MM.1S (cell line): ENCODE results near the gene PLCXD3.

ENCODE experiments used
- EZH2 ChIP-seq: fragments of 300-600 bp; sonication (generic); optimal IDR thresholded peaks from 2 replicates; pipeline ENCODE3; 2017; ENCODE audit warnings: low read depth, mild to moderate bottlenecking, antibody characterized with exemption, low read length, mixed read lengths
- TF ChIP-seq, protein P1 (sequence below): fragments of 300-600 bp; sonication (generic); IDR thresholded peaks from 2 replicates; pipeline ENCODE4 v1.5.1; 2016; ENCODE audit warnings: antibody characterized with exemption, low read length, mixed read lengths

DNA sequence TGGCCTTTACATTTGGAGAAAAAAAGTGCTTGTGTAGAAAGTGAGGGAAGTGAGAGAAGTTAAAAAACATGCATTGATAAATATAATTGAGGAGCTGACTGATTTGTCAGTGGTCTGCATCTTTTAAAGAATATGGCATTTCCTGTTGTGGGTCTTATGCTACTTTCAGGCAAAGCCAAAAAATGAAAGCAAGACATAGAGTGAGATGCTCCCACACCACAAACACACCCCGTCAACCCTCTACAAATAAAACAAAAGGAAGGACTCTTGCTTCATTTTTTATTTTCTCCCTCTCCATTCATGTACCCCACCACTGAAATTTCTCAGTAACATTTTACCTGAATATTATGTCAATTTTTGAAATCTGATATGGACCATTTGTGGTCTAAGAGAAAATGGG is 22.1 kb upstream of the PLCXD3 start:
- TF ChIP-seq, protein P1, sequence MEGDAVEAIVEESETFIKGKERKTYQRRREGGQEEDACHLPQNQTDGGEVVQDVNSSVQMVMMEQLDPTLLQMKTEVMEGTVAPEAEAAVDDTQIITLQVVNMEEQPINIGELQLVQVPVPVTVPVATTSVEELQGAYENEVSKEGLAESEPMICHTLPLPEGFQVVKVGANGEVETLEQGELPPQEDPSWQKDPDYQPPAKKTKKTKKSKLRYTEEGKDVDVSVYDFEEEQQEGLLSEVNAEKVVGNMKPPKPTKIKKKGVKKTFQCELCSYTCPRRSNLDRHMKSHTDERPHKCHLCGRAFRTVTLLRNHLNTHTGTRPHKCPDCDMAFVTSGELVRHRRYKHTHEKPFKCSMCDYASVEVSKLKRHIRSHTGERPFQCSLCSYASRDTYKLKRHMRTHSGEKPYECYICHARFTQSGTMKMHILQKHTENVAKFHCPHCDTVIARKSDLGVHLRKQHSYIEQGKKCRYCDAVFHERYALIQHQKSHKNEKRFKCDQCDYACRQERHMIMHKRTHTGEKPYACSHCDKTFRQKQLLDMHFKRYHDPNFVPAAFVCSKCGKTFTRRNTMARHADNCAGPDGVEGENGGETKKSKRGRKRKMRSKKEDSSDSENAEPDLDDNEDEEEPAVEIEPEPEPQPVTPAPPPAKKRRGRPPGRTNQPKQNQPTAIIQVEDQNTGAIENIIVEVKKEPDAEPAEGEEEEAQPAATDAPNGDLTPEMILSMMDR: no peak
- no peak for TF ChIP-seq EZH2
